Rectal smooth muscle tissue (tissue), 1 donor: ENCODE results near the gene DSG2.
A peak's percentile ranks its signal among the peaks of the same experiment; 100 is the strongest.
"Not testable (repeated sequence)": the region's sequence is repeated elsewhere in the genome, so short reads cannot be mapped to it uniquely, and the experiment has no call there.

Source experiments
- H3K27ac ChIP-seq: one replicate; pipeline ENCODE4 v1.7.0; 2013; ENCODE audit warnings: low read depth, low read length, inconsistent platforms
- H3K27me3 ChIP-seq: one replicate; pipeline ENCODE4 v1.7.0; 2013; ENCODE audit warnings: low read length; ENCODE audit not compliant: control insufficient read depth, insufficient read depth
- H3K36me3 ChIP-seq: one replicate; pipeline ENCODE4 v1.7.0; 2013; ENCODE audit warnings: low read length; ENCODE audit not compliant: control insufficient read depth, insufficient read depth
- H3K4me1 ChIP-seq: one replicate; pipeline ENCODE4 v1.7.0; 2013; ENCODE audit warnings: low read length; ENCODE audit not compliant: control insufficient read depth, insufficient read depth
- H3K4me3 ChIP-seq: one replicate; pipeline ENCODE4 v1.7.0; 2013; ENCODE audit warnings: low read length
- H3K9ac ChIP-seq: one replicate; pipeline ENCODE4 v1.7.0; 2013; ENCODE audit warnings: low read length

The DSG2 gene

GRCh38 chr18:31490387-31490786, 7.6 kb upstream of the DSG2 start:
- no peaks in the 10 kb centered on the region for H3K4me1 ChIP-seq
- no peak overlapping the region for H3K27ac ChIP-seq
- H3K27me3 ChIP-seq: no peaks in the 10 kb centered on the region
- H3K36me3 ChIP-seq: no peaks in the 10 kb centered on the region
- H3K9ac ChIP-seq: no peak overlapping the region
- no peak overlapping the region for H3K4me3 ChIP-seq

GRCh38 chr18:31490833-31491232, 7.1 kb upstream of the DSG2 start:
- no peak overlapping the region for H3K9ac ChIP-seq
- no peak overlapping the region for H3K4me3 ChIP-seq
- no peaks in the 10 kb centered on the region for H3K27me3 ChIP-seq
- H3K27ac ChIP-seq: no peak overlapping the region
- H3K36me3 ChIP-seq: no peaks in the 10 kb centered on the region
- H3K4me1 ChIP-seq: no peaks in the 10 kb centered on the region

GRCh38 chr18:31491586-31491985, 6.4 kb upstream of the DSG2 start:
- no peak overlapping the region for H3K9ac ChIP-seq
- no peak overlapping the region for H3K27ac ChIP-seq
- H3K27me3 ChIP-seq: no peaks in the 10 kb centered on the region
- no peaks in the 10 kb centered on the region for H3K36me3 ChIP-seq
- no peak overlapping the region for H3K4me3 ChIP-seq
- H3K4me1 ChIP-seq: no peaks in the 10 kb centered on the region

GRCh38 chr18:31492671-31493070, 5.3 kb upstream of the DSG2 start:
- Histone ChIP-seq H3K27me3 (peaks cover 3% of the 10 kb centered on the region), H3K36me3 (no peaks in the 10 kb centered on the region), H3K4me3 (no peak overlapping the region), H3K27ac (no peak overlapping the region), H3K9ac (no peak overlapping the region), H3K4me1 (no peaks in the 10 kb centered on the region)

GRCh38 chr18:31493171-31493570, 4.8 kb upstream of the DSG2 start:
- no peaks in the 10 kb centered on the region for H3K36me3 ChIP-seq
- H3K27ac ChIP-seq: no peak overlapping the region
- H3K9ac ChIP-seq: no peak overlapping the region
- no peaks in the 10 kb centered on the region for H3K4me1 ChIP-seq
- peaks cover 3% of the 10 kb centered on the region for H3K27me3 ChIP-seq
- H3K4me3 ChIP-seq: no peak overlapping the region

GRCh38 chr18:31493941-31494340, 4.0 kb upstream of the DSG2 start:
- H3K36me3 ChIP-seq: no peaks in the 10 kb centered on the region
- no peak overlapping the region for H3K4me3 ChIP-seq
- no peaks in the 10 kb centered on the region for H3K4me1 ChIP-seq
- no peak overlapping the region for H3K9ac ChIP-seq
- H3K27me3 ChIP-seq: peaks cover 3% of the 10 kb centered on the region
- no peak overlapping the region for H3K27ac ChIP-seq

- H3K27ac ChIP-seq, H3K27me3 ChIP-seq, H3K4me1 ChIP-seq, H3K9ac ChIP-seq, H3K4me3 ChIP-seq, H3K36me3 ChIP-seq: not testable (repeated sequence)
Observed at GRCh38 chr18:31494705-31495244, 3.2 kb upstream of the DSG2 start.

- no peak overlapping the region for H3K27ac ChIP-seq
- H3K9ac ChIP-seq: no peak overlapping the region
- H3K4me1 ChIP-seq: no peaks in the 10 kb centered on the region
- H3K36me3 ChIP-seq: no peaks in the 10 kb centered on the region
- peak overlapping the region; percentile 58 for H3K4me3 ChIP-seq
- peaks cover 3% of the 10 kb centered on the region for H3K27me3 ChIP-seq
Observed at GRCh38 chr18:31497404-31497835, 557 bp upstream of the DSG2 start.

- peaks cover 3% of the 10 kb centered on the region for H3K27me3 ChIP-seq
- H3K36me3 ChIP-seq: no peaks in the 10 kb centered on the region
- H3K27ac ChIP-seq: no peak overlapping the region
- H3K9ac ChIP-seq: peak overlapping the region; percentile 62
- no peaks in the 10 kb centered on the region for H3K4me1 ChIP-seq
- peak overlapping the region; percentile 73 for H3K4me3 ChIP-seq
Observed at GRCh38 chr18:31498574-31499524, 872 bp downstream of the DSG2 start.

- Histone ChIP-seq H3K27ac (no peak overlapping the region), H3K4me3 (no peak overlapping the region), H3K36me3 (no peaks in the 10 kb centered on the region), H3K9ac (no peak overlapping the region), H3K27me3 (peaks cover 3% of the 10 kb centered on the region), H3K4me1 (no peaks in the 10 kb centered on the region)
Observed at GRCh38 chr18:31500051-31500688, 2.2 kb downstream of the DSG2 start.

- Histone ChIP-seq H3K27me3 (no peaks in the 10 kb centered on the region), H3K27ac (no peak overlapping the region), H3K9ac (no peak overlapping the region), H3K36me3 (no peaks in the 10 kb centered on the region), H3K4me1 (no peaks in the 10 kb centered on the region), H3K4me3 (no peak overlapping the region)
Observed at GRCh38 chr18:31503011-31503410, 5.0 kb downstream of the DSG2 start.

GRCh38 chr18:31504455-31505147, 6.6 kb downstream of the DSG2 start:
- Histone ChIP-seq H3K4me1 (no peaks in the 10 kb centered on the region), H3K27me3 (no peaks in the 10 kb centered on the region), H3K9ac (no peak overlapping the region), H3K4me3 (no peak overlapping the region), H3K27ac (no peak overlapping the region), H3K36me3 (no peaks in the 10 kb centered on the region)
